ENCODE measurements around the gene ZFP57.
"Not testable (repeated sequence)": the region's sequence is repeated elsewhere in the genome, so short reads cannot be mapped to it uniquely, and the experiment has no call there.

Gene ZFP57

DNA sequence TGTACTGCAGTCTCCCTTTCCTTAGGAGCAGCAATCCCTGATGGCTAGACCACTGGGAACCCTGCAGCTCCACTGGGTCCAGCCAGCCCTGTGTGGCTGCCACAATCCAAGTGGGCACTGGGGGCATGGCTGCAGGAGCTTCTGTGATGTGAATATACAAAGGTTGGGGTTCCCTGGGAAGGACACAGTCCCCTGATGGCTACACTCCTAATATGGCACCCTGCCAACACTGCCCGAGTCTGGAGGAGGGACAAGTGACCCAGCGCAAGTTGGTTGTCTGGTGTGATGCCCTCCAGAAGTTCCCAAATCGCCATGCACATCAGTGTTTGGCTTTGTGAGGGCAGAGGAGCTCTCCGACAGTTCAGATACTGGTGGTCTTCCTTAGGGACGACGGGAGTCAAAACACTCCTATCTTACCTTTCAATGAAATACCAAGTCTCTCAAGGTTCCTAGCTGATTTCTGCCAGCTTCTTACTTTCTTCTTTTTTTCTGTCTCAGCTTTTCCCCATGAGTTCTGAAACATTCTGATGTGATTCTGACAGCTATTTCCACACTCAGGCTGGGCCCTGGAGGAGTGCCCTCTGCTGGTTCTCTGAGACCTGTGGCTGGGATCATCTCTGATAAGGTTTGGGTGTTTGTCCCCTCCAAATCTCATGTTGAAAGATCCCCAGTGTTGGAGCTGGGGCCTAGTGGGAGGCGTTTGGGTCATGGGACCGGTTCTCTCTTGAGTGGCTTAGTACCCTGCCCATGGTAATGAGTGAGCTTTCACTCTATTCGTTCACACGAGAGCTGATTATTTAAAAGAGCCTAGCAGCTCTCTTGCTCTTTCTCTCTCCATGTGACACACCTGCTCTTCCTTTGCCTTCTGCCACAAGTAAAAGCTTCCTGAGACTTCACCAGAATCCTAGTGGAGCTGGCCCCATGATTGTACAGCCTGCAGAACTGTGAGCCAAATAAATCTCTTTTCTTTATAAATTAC lies 15.5 kb upstream of the ZFP57 start:
- FAIRE-seq (no peak), DNase-seq (ENCODE audit: low spot score) (no peak)

DNA sequence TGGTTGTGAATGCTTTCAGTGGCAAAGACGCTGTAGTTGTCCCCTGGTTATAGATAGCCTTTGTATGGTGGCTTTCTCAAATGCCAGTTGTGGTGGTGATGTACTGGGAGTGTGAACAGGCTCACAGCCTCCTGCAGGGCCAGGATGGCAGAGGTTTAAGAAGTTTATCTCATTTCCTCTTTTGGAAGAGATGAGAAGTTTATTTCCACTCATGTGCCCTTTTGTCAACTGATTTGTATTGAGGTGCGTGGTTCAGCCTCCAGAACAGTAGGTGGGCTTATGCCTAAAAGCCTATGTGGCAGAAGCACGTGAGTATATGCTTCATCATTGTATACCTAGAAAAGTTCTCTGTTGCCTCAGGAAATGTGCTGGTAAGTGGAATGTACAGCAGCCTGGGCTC lies 13.7 kb upstream of the ZFP57 start:
- no peak for DNase-seq (ENCODE audit: low spot score)
- no peak for FAIRE-seq

DNA sequence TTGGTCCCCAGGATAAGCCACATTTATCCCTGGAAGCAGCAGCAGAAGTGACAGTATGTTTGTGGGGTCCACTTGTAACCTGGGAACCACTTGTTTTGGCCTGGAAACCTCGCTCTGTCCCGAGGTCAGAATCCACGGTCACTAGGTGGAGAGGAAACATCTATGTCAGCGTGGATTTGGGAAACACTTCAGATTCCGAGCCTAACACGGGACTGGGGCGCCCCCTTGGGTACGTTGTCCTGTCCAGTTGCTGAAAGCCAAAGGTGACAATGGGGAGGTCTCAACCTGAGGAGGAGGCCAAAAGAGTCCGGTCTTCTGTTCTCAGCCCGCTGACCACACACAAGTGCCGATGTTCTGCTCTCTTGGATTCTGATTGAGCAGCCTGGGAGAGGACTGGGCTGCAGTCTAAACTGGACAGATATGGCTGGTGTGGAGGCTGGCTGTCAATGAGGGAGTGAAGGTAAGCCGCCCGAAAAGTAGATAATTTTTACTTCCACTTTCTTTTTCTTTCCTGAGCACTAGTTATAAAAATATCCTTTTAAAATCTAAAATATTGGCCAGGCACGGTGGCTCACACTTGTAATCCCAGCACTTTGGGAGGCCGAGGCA lies 4.9 kb upstream of the ZFP57 start:
- DNase-seq (ENCODE audit: low spot score), result no peak
- FAIRE-seq, result no peak

DNA sequence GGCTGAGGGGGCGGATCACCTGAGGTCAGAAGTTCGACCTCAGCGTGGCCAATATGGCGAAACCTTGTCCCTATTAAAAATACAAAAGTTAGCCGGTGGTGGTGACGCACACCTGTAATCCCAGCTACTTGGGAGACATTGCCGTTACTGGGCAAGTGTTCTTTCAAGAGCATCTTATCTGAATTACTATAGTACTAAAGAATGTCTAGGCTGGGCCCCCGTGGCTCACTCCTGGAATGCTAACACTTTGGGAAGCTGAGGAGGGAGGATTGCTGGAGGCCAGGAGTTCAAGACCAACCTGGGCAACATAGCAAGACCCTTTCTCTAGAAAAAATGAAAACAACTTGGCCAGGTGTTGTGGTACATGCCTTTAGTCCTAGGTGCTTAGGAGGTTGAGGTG lies 859 bp upstream of the ZFP57 start:
- FAIRE-seq, result no peak
- no peak for DNase-seq (ENCODE audit: low spot score)

DNA sequence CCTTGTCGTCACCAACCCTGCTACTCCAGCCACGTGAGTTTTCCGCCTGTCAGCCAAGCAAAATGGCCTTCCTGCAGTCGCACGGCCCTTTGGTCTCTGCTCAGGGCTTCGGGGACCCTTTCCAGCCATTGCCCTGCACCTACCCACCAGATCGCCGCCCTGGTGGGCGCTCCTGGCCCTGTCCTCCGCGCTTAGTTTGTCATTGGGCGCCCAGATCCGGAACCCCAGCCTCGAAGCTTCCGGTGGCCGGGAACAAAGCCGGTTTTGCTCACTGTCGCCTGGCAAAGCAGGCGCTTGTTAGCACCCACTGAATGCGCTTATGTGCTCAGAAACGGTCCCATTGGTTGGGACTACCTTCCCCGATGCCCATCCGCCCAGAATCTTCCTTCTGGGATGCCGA lies 536 bp downstream of the ZFP57 start:
- no peak for DNase-seq (ENCODE audit: low spot score)
- FAIRE-seq, result no peak

DNA sequence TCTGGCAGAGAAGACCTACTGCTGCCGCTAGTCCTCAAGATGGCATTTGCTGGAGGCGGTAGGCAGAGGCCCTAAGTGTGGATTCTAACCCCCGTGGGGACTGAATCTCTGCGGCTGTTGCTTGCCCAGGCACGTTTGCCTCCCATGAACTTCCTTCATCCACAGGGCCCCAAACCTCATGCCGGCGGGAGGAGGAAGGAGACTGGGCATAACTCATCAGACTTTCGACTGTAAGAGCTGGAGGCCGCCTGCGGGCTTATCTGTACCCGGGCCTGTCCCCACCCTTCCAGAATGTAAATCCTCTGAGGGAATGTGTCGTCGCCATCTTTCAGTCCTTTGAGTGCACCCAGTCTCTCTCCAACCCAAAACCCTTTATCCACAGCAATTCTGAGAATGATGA lies 990 bp downstream of the ZFP57 start:
- DNase-seq (ENCODE audit: low spot score) (no peak), FAIRE-seq (no peak)

DNA sequence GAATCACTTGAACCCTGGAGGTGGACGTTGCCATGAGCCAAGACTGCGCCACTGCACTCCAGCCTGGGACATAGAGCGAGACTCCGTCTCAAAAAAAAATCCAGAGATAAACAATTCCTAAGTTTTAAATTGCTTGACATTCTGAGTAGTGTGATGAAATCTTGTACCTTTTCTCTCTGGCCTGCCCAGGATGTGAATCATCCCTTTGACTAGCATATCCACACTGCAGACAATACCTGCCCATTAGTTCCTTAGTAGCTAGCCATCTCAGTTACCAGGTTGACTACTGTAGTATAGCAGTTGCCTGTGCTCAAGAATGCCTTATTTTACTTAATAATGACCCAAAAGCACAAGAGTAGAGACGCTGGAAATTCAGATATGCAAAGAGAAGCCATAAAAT lies 2.8 kb downstream of the ZFP57 start:
- no peak for DNase-seq (ENCODE audit: low spot score)

DNA sequence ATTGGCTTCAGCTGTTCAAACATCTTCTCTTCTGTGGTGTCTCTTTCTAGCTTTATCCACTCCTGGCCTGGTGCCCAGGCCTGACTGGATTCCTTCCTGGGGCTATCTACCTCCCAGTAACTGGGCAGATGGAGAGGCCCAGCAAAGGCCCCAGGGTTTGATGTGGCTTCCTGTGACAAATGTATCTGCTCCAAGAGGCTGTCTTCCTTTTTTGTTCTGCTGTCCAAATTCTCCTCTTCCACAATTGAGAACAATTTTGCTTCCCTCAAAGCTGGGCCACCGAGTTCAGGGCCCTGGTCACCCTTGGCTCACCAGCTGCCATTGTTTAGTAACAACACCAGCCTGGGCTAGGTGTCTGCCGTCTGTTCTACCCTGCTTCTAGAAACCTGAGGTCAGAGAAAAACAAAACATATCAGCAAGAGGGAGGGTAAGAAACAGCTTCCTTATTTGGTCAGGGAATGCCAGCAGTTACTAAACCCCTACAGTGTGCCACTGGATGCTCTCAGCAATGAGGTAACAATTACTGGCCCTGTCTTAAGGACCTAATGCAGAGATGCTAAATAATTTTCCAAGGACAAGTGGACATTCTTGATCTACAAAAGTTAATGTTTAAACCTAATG lies 3.9 kb downstream of the ZFP57 start:
- DNase-seq (ENCODE audit: low spot score), result no peak
- no peak for FAIRE-seq

More for the DNA sequence above, 2.8 kb downstream of the ZFP57 start:
- no peak for FAIRE-seq

DNA sequence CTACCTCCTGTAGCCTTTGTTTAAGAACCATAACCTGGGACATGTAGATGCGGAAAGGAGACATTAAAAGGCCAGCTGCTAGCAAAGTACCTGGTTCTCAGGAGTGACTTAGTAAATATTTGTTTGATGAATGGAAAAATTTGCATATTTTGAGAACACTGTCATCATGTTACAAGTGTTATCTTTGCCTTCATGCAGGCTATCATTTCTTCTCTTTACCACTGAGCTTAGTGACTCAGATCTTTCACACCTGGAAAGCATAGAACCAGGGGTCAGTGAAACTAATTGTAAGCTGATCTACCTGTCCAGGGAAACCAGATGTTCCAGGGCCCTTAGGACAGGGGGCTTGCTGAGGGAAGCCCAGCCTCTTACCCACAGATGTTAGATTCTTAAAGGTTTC lies 5.4 kb downstream of the ZFP57 start:
- no peak for DNase-seq (ENCODE audit: low spot score)
- no peak for FAIRE-seq

DNA sequence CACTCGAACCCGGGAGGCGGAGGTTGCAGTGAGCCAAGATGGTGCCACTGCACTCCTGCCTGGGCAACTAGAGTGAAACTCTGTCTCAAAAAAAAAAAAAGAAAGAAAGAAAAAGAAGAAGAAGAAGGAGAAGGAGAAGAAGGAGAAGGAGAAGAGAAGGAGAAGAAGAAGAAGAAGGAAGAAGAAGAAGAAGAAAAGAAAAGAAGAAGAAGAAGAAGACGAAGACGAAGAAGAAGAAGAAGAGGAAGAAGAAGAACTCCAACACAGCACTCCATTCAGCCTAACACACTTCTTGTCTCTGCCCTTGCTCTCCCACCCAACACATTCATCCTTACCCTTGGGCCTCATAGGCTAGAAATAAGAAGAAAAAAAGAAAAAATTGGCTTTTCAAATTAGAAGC lies 6.9 kb downstream of the ZFP57 start:
- no peak for FAIRE-seq
- no peak for DNase-seq (ENCODE audit: low spot score)

DNA sequence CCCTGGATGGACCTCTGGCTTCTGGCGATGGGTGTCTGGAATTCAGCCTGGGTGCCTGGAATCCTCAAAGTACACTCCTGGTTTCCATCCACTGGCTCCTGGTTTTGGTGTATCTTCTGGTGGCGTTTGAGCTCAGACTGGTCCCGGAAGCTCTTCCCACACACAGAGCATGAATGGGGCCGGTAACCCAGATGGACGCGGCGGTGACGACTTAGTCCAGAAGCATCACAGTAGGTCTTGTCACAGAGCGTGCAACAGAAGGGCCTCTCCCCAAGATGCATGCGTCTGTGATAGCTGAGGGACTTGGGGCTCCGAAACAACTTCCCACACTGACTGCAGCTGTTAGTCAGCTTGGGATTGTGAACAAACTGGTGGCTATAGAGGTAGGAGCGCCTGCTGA lies 7.8 kb downstream of the ZFP57 start:
- FAIRE-seq, result no peak

DNA sequence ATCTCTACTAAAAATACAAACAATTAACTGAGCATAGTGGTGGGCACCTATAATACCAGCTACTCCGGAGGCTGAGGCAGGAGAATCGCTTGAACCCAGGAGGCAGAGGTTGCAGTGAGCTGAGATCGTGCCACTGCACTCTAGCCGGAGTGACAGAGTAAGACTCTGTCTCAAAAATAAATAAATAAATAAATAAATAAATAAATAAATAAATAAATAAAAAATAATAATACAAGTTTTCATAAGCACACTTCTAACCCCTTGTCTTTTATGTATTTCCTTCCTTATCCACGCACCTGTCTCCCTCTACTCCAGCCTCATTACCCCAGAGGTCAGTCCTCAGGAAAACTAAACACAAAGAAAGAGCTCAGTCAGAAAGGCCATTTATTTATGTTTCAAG lies 8.8 kb downstream of the ZFP57 start:
- FAIRE-seq, result not testable (repeated sequence)

More for the DNA sequence above, 7.8 kb downstream of the ZFP57 start:
- DNase-seq (ENCODE audit: low spot score), result no peak

DNA sequence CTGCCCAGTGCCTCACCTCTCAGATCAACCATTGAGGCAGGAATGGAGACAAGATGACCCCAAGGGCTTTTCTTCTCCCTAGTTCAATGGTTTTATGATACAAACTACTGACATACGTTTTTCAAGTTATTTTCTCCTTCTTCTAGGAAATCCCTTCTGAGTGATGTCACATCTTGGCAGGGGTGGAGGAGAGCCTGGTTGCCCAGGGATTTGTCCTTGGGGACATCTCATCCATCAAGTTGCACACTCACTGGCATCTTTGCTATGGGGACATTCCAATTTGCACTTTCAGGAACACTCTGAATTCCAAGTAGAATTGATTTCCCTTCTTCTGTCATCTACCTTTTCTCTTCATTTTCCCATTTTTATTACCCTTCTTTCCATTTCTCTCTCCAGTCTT lies 9.9 kb downstream of the ZFP57 start:
- FAIRE-seq (no peak), DNase-seq (ENCODE audit: low spot score) (no peak)

More for the DNA sequence above, 8.8 kb downstream of the ZFP57 start:
- DNase-seq (ENCODE audit: low spot score), result not testable (repeated sequence)

DNA sequence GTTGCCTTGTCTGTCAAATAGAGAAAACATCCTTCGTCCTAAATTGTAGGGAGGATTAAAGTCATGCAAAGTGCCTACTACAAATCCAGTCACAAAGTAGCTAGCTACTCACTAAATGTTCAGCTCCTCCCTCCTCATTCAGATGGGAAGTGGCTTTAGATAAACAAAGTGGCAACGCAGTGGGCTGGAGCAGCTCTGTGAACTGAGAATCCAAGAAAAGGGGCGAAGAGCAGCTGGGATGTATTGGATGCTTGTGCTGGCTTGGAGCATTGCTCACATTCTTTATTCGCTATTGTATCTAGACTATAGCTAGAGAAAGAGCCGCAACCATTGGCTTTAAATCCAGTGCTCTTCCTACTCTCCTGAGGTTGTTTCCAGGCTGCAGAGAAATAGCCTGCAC lies 13.8 kb downstream of the ZFP57 start:
- FAIRE-seq (no peak), DNase-seq (ENCODE audit: low spot score) (no peak)

DNA sequence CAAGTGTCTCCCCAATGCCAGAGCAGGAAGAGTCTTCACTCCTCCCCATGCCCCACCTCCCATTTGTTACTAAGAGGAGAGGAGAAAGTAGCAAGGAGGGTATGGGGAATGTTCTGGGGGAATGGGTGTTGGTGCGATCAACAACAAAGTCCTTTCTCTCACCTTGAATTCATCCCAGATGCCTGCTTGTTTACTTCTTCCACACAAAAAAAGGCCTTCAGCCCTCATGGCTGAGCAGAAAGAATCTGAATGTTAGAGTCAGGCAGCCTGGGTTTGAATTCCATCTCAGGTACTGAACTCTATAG lies 14.2 kb downstream of the ZFP57 start:
- DNase-seq (ENCODE audit: low spot score) (no peak), FAIRE-seq (no peak)

DNA sequence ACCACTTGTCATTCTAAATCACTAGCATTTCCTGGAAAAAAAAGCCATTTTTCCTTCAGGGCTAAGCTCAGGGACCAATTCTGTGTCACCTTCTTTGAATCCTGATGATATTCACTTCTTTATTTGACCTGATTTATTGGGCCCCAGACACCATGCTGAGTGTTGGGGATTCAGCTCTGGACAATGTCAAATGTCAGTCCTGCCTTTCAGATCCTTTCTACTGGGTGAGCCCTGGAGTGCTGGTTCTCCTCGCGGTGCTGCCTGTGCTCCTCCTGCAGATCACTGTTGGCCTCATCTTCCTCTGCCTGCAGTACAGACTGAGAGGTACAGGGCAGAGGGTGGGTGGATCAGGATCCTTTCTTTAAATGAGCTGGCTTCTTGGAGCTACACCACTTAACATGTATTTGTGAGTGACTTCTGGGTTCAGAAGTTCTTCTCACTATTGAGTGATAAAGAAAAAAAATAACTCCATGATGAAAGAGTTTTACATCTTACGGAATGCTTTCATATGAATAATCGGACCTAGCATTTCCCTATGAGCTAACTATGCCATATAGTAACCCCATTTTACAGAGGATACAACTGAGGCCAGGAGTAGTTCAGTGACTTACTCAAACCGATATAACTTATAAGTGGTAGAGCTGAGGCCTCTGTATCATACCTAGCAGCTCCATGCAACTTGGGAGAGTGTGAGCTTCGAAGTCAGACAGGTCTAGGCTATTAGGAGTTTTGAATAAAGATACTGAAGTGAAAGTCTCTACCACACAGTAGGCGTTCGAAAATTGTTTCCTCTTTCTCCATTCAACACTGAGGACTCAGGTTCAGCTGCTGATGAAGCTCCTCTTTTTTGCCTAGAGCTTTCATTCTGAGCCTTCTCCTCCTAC lies 14.8 kb downstream of the ZFP57 start:
- no peak for DNase-seq (ENCODE audit: low spot score)
- no peak for FAIRE-seq

DNA sequence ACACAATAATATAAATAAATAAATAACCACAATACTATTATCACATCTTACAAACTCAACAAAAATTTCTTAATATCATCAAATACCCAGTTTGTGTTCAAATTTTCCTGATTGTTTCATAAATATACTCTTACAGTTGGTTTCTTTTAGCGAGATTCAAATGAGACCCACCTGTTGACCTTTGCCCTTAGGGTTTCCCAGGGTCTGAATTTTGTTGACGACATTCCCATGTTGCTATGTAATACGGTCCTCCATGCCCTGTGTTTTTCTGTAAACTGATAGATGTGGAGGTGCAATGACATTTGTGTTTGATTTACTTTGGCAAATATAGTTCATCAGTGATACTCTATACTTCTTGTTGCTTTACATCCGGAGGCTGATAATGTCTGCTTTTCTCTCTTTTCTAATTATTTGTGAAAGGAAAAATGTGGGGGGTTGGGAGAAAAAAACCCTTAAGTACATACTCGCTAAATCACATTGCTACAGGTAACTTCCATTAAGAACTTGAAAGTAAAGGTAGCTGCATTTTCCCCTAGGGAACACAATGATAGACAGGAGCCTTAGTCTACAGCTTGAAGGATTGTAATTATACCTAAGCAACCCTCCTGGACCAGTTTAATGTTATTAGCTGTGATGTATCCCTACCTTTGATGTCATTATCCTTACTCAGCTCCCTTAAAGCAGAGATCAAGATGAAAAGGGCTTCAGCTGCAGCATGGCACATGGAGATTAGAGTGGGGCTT lies 17.5 kb downstream of the ZFP57 start:
- DNase-seq (ENCODE audit: low spot score), result no peak
- FAIRE-seq, result no peak

DNA sequence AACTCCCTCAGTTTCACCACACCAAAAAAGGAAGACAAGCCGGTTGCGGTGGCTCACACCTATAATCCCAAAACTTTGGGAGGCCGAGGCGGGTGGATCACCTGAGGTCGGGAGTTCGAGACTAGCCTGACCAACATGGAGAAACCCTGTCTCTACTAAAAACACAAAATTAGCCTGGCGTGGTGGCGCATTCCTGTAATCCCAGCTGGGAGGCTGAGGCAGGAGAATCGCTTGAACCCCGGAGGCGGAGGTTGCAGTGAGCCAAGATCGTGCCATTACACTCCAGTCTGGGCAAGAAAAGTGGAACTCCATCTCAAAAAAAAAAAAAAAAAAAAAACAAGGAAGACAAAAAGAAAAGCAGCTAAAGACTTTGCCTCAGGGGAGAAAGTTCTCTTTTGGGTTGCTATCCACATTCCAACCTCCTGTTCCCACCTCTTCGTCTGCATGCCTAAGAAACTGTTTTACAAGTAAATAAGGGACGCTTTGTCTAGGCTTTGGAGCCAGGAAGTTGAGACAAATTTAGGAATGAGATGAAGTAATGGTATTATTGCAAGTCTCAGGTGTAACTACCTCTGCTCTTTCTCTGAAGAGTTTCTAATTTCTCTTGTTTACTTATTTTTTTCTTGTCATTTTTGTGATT lies 19.3 kb downstream of the ZFP57 start:
- DNase-seq (ENCODE audit: low spot score); FAIRE-seq: not testable (repeated sequence)

DNA sequence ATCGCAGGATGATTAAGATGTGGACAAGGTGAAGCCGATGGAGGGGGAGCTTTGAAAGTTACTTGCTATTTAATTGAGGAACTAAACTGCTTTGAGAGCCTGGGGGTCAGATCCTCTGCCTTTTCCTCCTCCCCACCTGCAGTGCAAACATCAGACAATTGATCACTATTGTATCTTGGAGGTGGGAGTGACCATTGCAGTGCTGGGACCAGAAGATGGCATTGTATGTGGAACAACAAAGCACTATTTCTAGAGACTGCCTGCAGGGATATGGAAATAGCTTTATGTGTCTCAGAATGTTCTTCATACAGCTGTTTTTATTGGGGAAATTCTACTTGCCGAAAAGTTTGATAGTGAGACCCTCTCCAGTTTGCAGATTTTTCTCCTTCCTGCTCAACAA lies 19.9 kb downstream of the ZFP57 start:
- FAIRE-seq (no peak), DNase-seq (ENCODE audit: low spot score) (no peak)

DNA sequence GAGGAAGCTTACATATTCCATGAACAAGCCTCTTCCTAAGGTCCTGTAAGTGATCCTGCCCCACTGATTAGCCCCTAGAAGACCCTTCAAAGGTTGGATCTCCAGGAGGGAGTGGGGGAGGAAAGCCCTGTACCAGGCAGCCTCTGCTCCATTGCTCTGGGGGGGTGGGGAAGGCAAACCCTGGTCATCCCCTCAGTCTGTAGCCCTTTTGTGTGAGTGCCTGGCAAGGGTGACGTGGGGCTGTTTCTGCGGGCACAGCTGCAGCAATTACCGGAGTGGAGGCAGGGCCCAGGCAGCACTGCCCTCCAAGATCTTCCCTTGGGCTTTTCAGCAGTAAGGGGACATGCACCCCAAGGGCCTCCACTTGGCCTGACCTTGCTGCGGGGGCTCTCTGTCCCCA lies 24.2 kb downstream of the ZFP57 start, which contains the start of gene MOG:
Gene MOG (plus strand): TSS at position 295 of the 400 bp plus-strand sequence. CDS start 118 bp downstream, outside the sequence.
- FAIRE-seq, result no peak

More for the DNA sequence above, 24.2 kb downstream of the ZFP57 start, which contains the start of gene MOG:
- no peak for DNase-seq (ENCODE audit: low spot score)
